T1000 (cell line): ENCODE data around the gene CFAP47.
"Not testable (repeated sequence)": the region's sequence is repeated elsewhere in the genome, so short reads cannot be mapped to it uniquely, and the experiment has no call there.

Source experiments
- DNase-seq: peaks from one replicate; lab custom pipeline; 2025; ENCODE audit warnings: mixed read lengths; lab: John Stamatoyannopoulos, UW

The CFAP47 gene

GRCh38 chrX:35919536-35920309, at the start of gene CFAP47:
CFAP47 (plus strand) TSS chrX:35919734; CDS start chrX:35919800, 66 bp downstream.
- DNase-seq = no peak

- DNase-seq = no peak
Observed at GRCh38 chrX:35880601-35881000, 38.9 kb upstream of the CFAP47 start.

GRCh38 chrX:35886135-35886534, 33.4 kb upstream of the CFAP47 start:
- no peak for DNase-seq

- DNase-seq = no peak
Observed at GRCh38 chrX:35890699-35891098, 28.8 kb upstream of the CFAP47 start.

- not testable (repeated sequence) for DNase-seq
Observed at GRCh38 chrX:35986816-35987215, 67.3 kb downstream of the CFAP47 start.

GRCh38 chrX:36007207-36007606, 87.7 kb downstream of the CFAP47 start:
- no peak for DNase-seq

- no peak for DNase-seq
Observed at GRCh38 chrX:36019125-36019524, 99.6 kb downstream of the CFAP47 start.

GRCh38 chrX:36035550-36035949, 116.0 kb downstream of the CFAP47 start:
- no peak for DNase-seq

- DNase-seq = no peak
Observed at GRCh38 chrX:36062778-36063177, 143.2 kb downstream of the CFAP47 start.

GRCh38 chrX:36071061-36071460, 151.5 kb downstream of the CFAP47 start:
- no peak for DNase-seq

- DNase-seq = not testable (repeated sequence)
Observed at GRCh38 chrX:36075009-36075408, 155.5 kb downstream of the CFAP47 start.

- no peak for DNase-seq
Observed at GRCh38 chrX:36083256-36083655, 163.7 kb downstream of the CFAP47 start.

GRCh38 chrX:36087366-36087765, 167.8 kb downstream of the CFAP47 start:
- no peak for DNase-seq

- DNase-seq = not testable (repeated sequence)
Observed at GRCh38 chrX:36088939-36089338, 169.4 kb downstream of the CFAP47 start.

GRCh38 chrX:36102425-36102824, 182.9 kb downstream of the CFAP47 start:
- no peak for DNase-seq

GRCh38 chrX:36116222-36116621, 196.7 kb downstream of the CFAP47 start:
- DNase-seq = no peak

GRCh38 chrX:36159254-36159653, 239.7 kb downstream of the CFAP47 start:
- no peak for DNase-seq

GRCh38 chrX:36160081-36160480, 240.5 kb downstream of the CFAP47 start:
- no peak for DNase-seq

GRCh38 chrX:36198575-36198974, 279.0 kb downstream of the CFAP47 start:
- no peak for DNase-seq

GRCh38 chrX:36199928-36200327, 280.4 kb downstream of the CFAP47 start:
- no peak for DNase-seq

- DNase-seq = no peak
Observed at GRCh38 chrX:36214924-36215323, 295.4 kb downstream of the CFAP47 start.

GRCh38 chrX:36218801-36219200, 299.3 kb downstream of the CFAP47 start:
- DNase-seq = no peak

GRCh38 chrX:36234840-36235528, 315.4 kb downstream of the CFAP47 start:
- DNase-seq = not testable (repeated sequence)
